ENCODE data around the gene AGMO. TPM values are rescaled to one million over a fixed set of nuclear protein-coding genes. Genes with fewer than 3 reads are reported as not detected.

AGMO gene
- total RNA-seq, 1 donor from 2014 or later, result 1.2 TPM

DNA sequence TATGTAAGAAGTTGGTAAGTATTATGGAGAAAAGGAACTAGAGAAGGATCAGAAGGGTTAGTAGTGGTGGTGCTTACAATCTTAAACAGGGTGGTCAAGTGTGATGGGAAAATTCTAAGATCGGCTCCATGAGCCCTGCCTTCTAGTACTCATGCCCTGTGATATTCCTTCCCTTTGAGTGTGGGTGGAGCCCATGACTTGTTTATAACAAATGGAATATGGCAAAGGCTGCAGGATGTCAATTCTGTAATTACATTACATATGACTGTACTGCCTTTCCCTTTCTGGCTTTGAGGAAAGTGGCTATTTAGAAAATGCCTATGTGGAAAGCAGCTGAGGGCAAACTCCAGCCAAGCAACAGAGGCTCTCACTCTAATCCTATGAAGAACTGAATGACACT is 309.6 kb downstream of the AGMO start:
- Mint-ChIP-seq H3K27me3 (ENCODE audit: unreplicated experiment) (no peaks in the 10 kb centered on the region), H3K9me3 (ENCODE audit: unreplicated experiment) (peaks cover 1% of the 10 kb centered on the region), H3K4me3 (ENCODE audit: unreplicated experiment) (no peak overlapping the region), H3K4me1 (ENCODE audit: low read depth, unreplicated experiment) (no peaks in the 10 kb centered on the region), H3K36me3 (ENCODE audit: unreplicated experiment) (no peaks in the 10 kb centered on the region), H3K27ac (ENCODE audit: unreplicated experiment) (no peak overlapping the region)
- no peak for DNase-seq
- TF ChIP-seq, protein P1, sequence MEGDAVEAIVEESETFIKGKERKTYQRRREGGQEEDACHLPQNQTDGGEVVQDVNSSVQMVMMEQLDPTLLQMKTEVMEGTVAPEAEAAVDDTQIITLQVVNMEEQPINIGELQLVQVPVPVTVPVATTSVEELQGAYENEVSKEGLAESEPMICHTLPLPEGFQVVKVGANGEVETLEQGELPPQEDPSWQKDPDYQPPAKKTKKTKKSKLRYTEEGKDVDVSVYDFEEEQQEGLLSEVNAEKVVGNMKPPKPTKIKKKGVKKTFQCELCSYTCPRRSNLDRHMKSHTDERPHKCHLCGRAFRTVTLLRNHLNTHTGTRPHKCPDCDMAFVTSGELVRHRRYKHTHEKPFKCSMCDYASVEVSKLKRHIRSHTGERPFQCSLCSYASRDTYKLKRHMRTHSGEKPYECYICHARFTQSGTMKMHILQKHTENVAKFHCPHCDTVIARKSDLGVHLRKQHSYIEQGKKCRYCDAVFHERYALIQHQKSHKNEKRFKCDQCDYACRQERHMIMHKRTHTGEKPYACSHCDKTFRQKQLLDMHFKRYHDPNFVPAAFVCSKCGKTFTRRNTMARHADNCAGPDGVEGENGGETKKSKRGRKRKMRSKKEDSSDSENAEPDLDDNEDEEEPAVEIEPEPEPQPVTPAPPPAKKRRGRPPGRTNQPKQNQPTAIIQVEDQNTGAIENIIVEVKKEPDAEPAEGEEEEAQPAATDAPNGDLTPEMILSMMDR (IDR thresholded peaks at IDR 0.05; ENCODE audit: partially characterized antibody, unreplicated experiment), result no peak

DNA sequence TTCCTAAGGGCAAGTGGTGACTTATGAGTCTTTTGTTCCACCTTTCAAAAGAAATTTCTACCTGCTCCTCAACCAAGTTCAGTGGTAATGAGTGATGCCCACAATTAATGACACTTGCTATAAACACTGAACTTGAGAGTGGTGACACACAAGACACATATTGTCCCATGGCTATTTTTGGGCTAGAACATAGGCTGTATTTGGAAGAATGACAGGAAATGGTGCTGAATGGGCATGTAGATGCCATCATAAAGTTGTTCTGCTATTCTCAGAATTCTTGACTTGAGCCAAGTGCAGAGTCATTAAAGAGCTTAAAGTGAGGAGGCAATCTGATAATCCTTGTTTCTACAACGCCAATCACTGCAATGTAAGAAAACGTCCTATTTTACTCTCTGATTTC is 313.3 kb downstream of the AGMO start:
- Mint-ChIP-seq H3K4me1 (ENCODE audit: low read depth, unreplicated experiment) (no peaks in the 10 kb centered on the region), H3K9me3 (ENCODE audit: unreplicated experiment) (no peaks in the 10 kb centered on the region), H3K27me3 (ENCODE audit: unreplicated experiment) (no peaks in the 10 kb centered on the region), H3K4me3 (ENCODE audit: unreplicated experiment) (no peak overlapping the region), H3K27ac (ENCODE audit: unreplicated experiment) (no peak overlapping the region), H3K36me3 (ENCODE audit: unreplicated experiment) (no peaks in the 10 kb centered on the region)
- TF ChIP-seq, protein P1 (IDR thresholded peaks at IDR 0.05; ENCODE audit: partially characterized antibody, unreplicated experiment), result no peak
- DNase-seq, result no peak

DNA sequence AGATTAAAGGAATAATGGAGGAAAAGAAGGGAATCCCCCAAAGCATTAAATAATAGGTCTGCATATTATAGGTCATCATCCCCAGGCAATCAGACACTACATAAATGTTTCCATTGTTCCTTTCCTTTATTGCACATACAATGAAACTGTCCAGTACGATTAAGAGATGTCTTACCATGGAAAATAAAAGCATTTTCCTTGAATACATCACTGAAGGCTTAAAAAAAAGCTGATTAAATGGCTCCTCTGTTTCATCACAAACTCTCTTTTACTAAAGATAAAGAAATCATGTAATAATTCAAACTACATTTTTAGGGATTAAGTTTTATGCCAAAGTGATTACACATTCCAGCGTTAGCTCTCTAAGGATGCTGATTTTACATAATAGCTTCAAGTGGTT is 316.0 kb downstream of the AGMO start:
- no peaks in the 10 kb centered on the region for H3K27me3 Mint-ChIP-seq (ENCODE audit: unreplicated experiment)
- DNase-seq, result no peak
- H3K4me3 Mint-ChIP-seq (ENCODE audit: unreplicated experiment), result no peak overlapping the region
- H3K4me1 Mint-ChIP-seq (ENCODE audit: low read depth, unreplicated experiment), result no peaks in the 10 kb centered on the region
- TF ChIP-seq, protein P1 (IDR thresholded peaks at IDR 0.05; ENCODE audit: partially characterized antibody, unreplicated experiment), result no peak
- no peaks in the 10 kb centered on the region for H3K9me3 Mint-ChIP-seq (ENCODE audit: unreplicated experiment)
- H3K36me3 Mint-ChIP-seq (ENCODE audit: unreplicated experiment), result no peaks in the 10 kb centered on the region
- H3K27ac Mint-ChIP-seq (ENCODE audit: unreplicated experiment), result no peak overlapping the region

DNA sequence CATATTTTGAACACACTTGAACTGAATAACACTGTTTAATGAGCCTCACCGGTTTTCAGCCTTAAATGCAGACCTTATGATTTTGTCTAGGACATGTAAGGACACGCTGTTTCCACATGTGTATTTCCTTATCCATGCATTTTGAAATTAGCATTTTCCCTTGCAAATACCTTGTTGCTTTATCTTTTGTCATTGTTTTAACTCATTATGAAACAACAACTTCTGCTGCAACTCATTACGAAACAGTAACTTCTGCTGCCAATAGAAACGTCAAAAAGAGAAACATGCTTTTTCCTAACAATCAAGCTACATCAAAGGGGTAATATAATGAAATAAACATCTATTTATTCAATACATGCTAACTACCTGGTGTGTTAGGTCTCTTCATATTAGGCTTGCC is 322.0 kb downstream of the AGMO start:
- no peaks in the 10 kb centered on the region for H3K9me3 Mint-ChIP-seq (ENCODE audit: unreplicated experiment)

DNA sequence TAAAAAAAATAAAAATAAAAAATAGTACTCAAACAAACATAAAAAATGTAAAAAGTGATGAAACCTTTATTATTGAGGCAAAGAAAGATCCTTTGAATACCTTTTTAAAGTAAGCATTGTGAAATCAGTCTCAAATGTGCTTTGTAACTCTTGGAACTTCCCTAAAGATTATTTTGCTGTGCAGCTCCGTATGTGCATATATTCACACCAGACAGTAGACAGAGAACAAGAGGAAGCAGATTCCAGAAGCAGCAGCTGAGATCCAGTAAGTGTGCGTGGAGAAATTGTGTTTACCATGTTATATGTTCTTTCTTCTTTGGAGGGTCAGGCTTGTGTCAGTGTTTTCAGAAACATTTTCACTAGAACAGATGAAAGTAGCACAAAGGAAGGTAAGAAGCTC is 324.9 kb downstream of the AGMO start:
- TF ChIP-seq, protein P1 (IDR thresholded peaks at IDR 0.05; ENCODE audit: partially characterized antibody, unreplicated experiment), result no peak

More for the DNA sequence above, 322.0 kb downstream of the AGMO start:
- Mint-ChIP-seq H3K4me1 (ENCODE audit: low read depth, unreplicated experiment) (no peaks in the 10 kb centered on the region), H3K36me3 (ENCODE audit: unreplicated experiment) (no peaks in the 10 kb centered on the region), H3K4me3 (ENCODE audit: unreplicated experiment) (no peak overlapping the region), H3K27ac (ENCODE audit: unreplicated experiment) (no peak overlapping the region), H3K27me3 (ENCODE audit: unreplicated experiment) (no peaks in the 10 kb centered on the region)
- TF ChIP-seq, protein P1 (IDR thresholded peaks at IDR 0.05; ENCODE audit: partially characterized antibody, unreplicated experiment), result no peak
- DNase-seq, result no peak

More for the DNA sequence above, 324.9 kb downstream of the AGMO start:
- Mint-ChIP-seq H3K36me3 (ENCODE audit: unreplicated experiment) (peaks cover 4% of the 10 kb centered on the region), H3K4me3 (ENCODE audit: unreplicated experiment) (no peak overlapping the region), H3K27ac (ENCODE audit: unreplicated experiment) (no peak overlapping the region), H3K9me3 (ENCODE audit: unreplicated experiment) (no peaks in the 10 kb centered on the region), H3K27me3 (ENCODE audit: unreplicated experiment) (no peaks in the 10 kb centered on the region), H3K4me1 (ENCODE audit: low read depth, unreplicated experiment) (no peaks in the 10 kb centered on the region)
- DNase-seq, result no peak

All from glutamatergic neuron (in vitro differentiated cells).